GM23338 (cell line): Measurements from ENCODE around the gene GUCD1. TPM values are rescaled to one million over a fixed set of nuclear protein-coding genes. Genes with fewer than 3 reads are reported as not detected.

Source experiments
- ATAC-seq: fragments of 200-7000 bp; cut with Tn5 transposase; 3 replicates; pipeline ENCODE4 v1.9.1; 2020
- DNase-seq: peaks from one replicate; pipeline ENCODE4 v3.0.0-alpha.2; 2015; ENCODE audit warnings: low spot score
- H2AFZ ChIP-seq: fragments of 200-600 bp; sonication (generic); 2 replicates; pipeline ENCODE4 v1.8.0; 2016; ENCODE audit warnings: antibody characterized with exemption, mild to moderate bottlenecking, moderate library complexity
- H3F3A ChIP-seq: fragments of 200-600 bp; sonication (generic); replicated peaks from 2 replicates; pipeline ENCODE4 v1.8.0; 2017; ENCODE audit warnings: antibody characterized with exemption, mixed run types, low read depth
- H3K27ac ChIP-seq: fragments of 200-600 bp; sonication (generic); 2 replicates; pipeline ENCODE4 v1.6.1; 2016; ENCODE audit warnings: low read depth
- H3K27me3 ChIP-seq: fragments of 200-600 bp; sonication (generic); 2 replicates; pipeline ENCODE4 v1.8.0; 2016; ENCODE audit warnings: mild to moderate bottlenecking, mixed run types, moderate library complexity; ENCODE audit not compliant: insufficient read depth
- H3K36me3 ChIP-seq: fragments of 200-600 bp; sonication (generic); 2 replicates; pipeline ENCODE4 v1.8.0; 2016; ENCODE audit warnings: mild to moderate bottlenecking; ENCODE audit not compliant: insufficient read depth
- H3K4me1 ChIP-seq: fragments of 200-600 bp; sonication (generic); 2 replicates; pipeline ENCODE4 v1.8.0; 2016; ENCODE audit warnings: mild to moderate bottlenecking, moderate library complexity; ENCODE audit not compliant: insufficient read depth
- H3K4me2 ChIP-seq: fragments of 200-600 bp; sonication (generic); 2 replicates; pipeline ENCODE4 v1.7.1; 2017; ENCODE audit warnings: mixed run types
- H3K4me3 ChIP-seq: fragments of 200-600 bp; sonication (generic); 2 replicates; pipeline ENCODE4 v1.6.1; 2016; ENCODE audit warnings: mixed run types
- H3K79me2 ChIP-seq: fragments of 200-600 bp; sonication (generic); replicated peaks from 2 replicates; pipeline ENCODE4 v1.8.0; 2017; ENCODE audit warnings: mild to moderate bottlenecking; ENCODE audit not compliant: insufficient read depth
- H3K9me2 ChIP-seq: fragments of 200-600 bp; sonication (generic); 2 replicates; pipeline ENCODE4 v1.8.0; 2017; ENCODE audit not compliant: insufficient read depth
- H4K20me1 ChIP-seq: fragments of 200-600 bp; sonication (generic); replicated peaks from 2 replicates; pipeline ENCODE4 v1.8.0; 2017; ENCODE audit warnings: mild to moderate bottlenecking; ENCODE audit not compliant: insufficient read depth
- H3K27ac Mint-ChIP-seq: 2 replicates; pipeline ENCODE4 v1.8.0; 2020; ENCODE audit warnings: inconsistent platforms, mild to moderate bottlenecking, moderate library complexity, mixed read lengths
- H3K27me3 Mint-ChIP-seq: 3 replicates; pipeline ENCODE4 v1.8.0; 2022; ENCODE audit warnings: low read depth, mild to moderate bottlenecking, moderate library complexity, mixed read lengths, inconsistent platforms; ENCODE audit not compliant: insufficient read depth, poor library complexity
- H3K36me3 Mint-ChIP-seq: 3 replicates; pipeline ENCODE4 v1.8.0; 2021; ENCODE audit warnings: low read depth, mild to moderate bottlenecking, inconsistent platforms, moderate library complexity, mixed read lengths
- H3K4me1 Mint-ChIP-seq: 3 replicates; pipeline ENCODE4 v1.8.0; 2020; ENCODE audit warnings: mild to moderate bottlenecking, inconsistent platforms, mixed read lengths
- H3K4me3 Mint-ChIP-seq: 3 replicates; pipeline ENCODE4 v1.8.0; 2021; ENCODE audit warnings: moderate library complexity, mild to moderate bottlenecking, inconsistent platforms, mixed read lengths
- H3K9me3 Mint-ChIP-seq: 3 replicates; pipeline ENCODE4 v1.8.0; 2020; ENCODE audit warnings: moderate library complexity, mild to moderate bottlenecking, inconsistent platforms, mixed read lengths
- CREB1 ChIP-seq: fragments of 250-450 bp; sonication (Bioruptor Pico); IDR thresholded peaks from 2 replicates; pipeline ENCODE4 v1.5.0; 2020; ENCODE audit warnings: low read depth, mild to moderate bottlenecking, moderate library complexity
- EZH2 ChIP-seq: fragments of 200-600 bp; sonication (generic); IDR thresholded peaks from one replicate; pipeline ENCODE4 v1.8.0; 2017; ENCODE audit warnings: antibody characterized with exemption, mild to moderate bottlenecking, low read depth; ENCODE audit not compliant: unreplicated experiment
- EZH2phosphoT487 ChIP-seq: fragments of 200-600 bp; sonication (generic); IDR thresholded peaks from one replicate; pipeline ENCODE4 v1.8.1; 2018; ENCODE audit warnings: antibody characterized with exemption; ENCODE audit not compliant: unreplicated experiment
- JUNB ChIP-seq: IDR thresholded peaks from one replicate; pipeline ENCODE4 v1.6.1; 2016; ENCODE audit warnings: antibody characterized with exemption; ENCODE audit not compliant: unreplicated experiment
- NANOG ChIP-seq: IDR thresholded peaks from 2 replicates; pipeline ENCODE4 v1.6.1; 2016; ENCODE audit warnings: antibody characterized with exemption, borderline replicate concordance
- POLR2AphosphoS5 ChIP-seq: IDR thresholded peaks from 2 replicates; pipeline ENCODE4 v1.6.1; 2016; ENCODE audit warnings: antibody characterized with exemption, low read depth
- STAT1 ChIP-seq: IDR thresholded peaks from one replicate; pipeline ENCODE4 v1.6.1; 2016; ENCODE audit warnings: antibody characterized with exemption; ENCODE audit not compliant: unreplicated experiment
- ZNF114 ChIP-seq: fragments of 250-450 bp; sonication (Bioruptor Pico); IDR thresholded peaks from 2 replicates; pipeline ENCODE4 v1.5.0; 2020; ENCODE audit warnings: mild to moderate bottlenecking, moderate library complexity
- ZNF331 ChIP-seq: fragments of 250-450 bp; sonication (Bioruptor Pico); IDR thresholded peaks from 2 replicates; pipeline ENCODE4 v1.5.0; 2020; ENCODE audit warnings: low read depth, mild to moderate bottlenecking, moderate library complexity
- ZNF462 ChIP-seq: fragments of 250-450 bp; sonication (Bioruptor Pico); IDR thresholded peaks from 2 replicates; pipeline ENCODE4 v1.5.0; 2020; ENCODE audit warnings: mild to moderate bottlenecking, moderate library complexity
- polyA plus RNA-seq: library from polyadenylated mRNA; unstranded; fragments of >200 nt; fragmentation: Nextera tagmentation; extraction: Ambion mirVana; gene quantifications from 2 replicates; pipeline ENCODE4 v1.2.1, GENCODE V29; 2016
- total RNA-seq: library from RNA; depleted of rRNA; stranded (reverse); fragments of >200 nt; shearing (Covaris generic); gene quantifications from 2 replicates; pipeline ENCODE4 v1.2.3, GENCODE V29; 2014
- TF ChIP-seq, protein P1 (sequence below): IDR thresholded peaks from one replicate; pipeline ENCODE4 v1.6.1; 2018; ENCODE audit warnings: antibody characterized with exemption; ENCODE audit not compliant: unreplicated experiment
- TF ChIP-seq, protein P2 (sequence below), 2 experiments: fragments of 200-600 bp in 1 of 2; sonication (generic) in 1 of 2; conservative IDR thresholded peaks; 2 replicates each; pipeline versions ENCODE4 v1.5.1 to v1.6.1; 2016 to 2017; ENCODE audit warnings: antibody characterized with exemption in 2 of 2, low read depth in 2 of 2, mild to moderate bottlenecking in 2 of 2, moderate library complexity in 1 of 2
- TF ChIP-seq, protein P3 (sequence below): IDR thresholded peaks from 2 replicates; pipeline ENCODE4 v1.6.1; 2016; ENCODE audit warnings: antibody characterized with exemption

Gene GUCD1
- total and polyA plus RNA-seq, 2 experiments from 2014 or later: 39.0 to 106 TPM

DNA sequence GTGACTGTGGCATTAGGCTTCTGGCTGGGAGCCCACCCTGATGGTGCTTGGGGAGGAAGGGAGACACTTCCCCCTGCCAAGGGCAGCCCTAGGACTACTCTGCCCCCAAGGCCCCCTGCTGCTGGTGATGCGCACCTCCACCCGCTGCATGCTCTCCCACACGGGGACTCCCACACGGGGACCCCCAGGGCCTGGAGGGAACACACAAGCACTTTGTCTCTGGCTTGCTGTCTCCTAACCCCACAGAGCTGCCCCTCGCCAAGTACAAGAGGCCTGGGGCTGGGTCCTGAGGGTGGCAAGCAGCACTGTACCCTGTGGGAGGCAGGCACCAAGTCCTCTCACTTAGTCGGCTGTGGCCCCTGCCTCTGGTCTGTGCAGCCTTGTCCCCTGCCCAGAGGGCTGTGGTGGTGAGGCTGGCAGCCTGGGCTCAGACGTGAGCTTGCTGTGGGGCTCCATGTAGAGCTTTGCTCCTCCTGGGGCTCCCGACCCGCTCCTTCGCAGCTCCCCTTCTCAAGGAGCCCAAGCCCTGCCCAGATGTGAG is 30.0 kb upstream of the GUCD1 start:
- Mint-ChIP-seq H3K4me1 (no peaks in the 10 kb centered on the region; the same call in 2 of the 3 replicates), H3K9me3 (no peaks in the 10 kb centered on the region)

More for the DNA sequence above, 30.0 kb upstream of the GUCD1 start:
- Histone ChIP-seq H4K20me1 (0 out of 2 replicates have a peak, but pooled peaks cover 4% of the 10 kb centered on the region), H3K9me2 (no peaks in the 10 kb centered on the region), H3K27me3 (no peaks in the 10 kb centered on the region), H3K4me3 (no peak overlapping the region), H3F3A (0 out of 2 replicates have a peak, but pooled peaks cover 5% of the 10 kb centered on the region), H3K79me2 (no peaks in the 10 kb centered on the region), H3K36me3 (no peaks in the 10 kb centered on the region), H2AFZ (no peak overlapping the region), H3K4me1 (no peaks in the 10 kb centered on the region), H3K27ac (no peak overlapping the region), H3K4me2 (no peak overlapping the region)
- Mint-ChIP-seq H3K27me3 (peaks cover 1% of the 10 kb centered on the region), H3K4me3 (no peak overlapping the region), H3K36me3 (no peaks in the 10 kb centered on the region), H3K27ac (0 out of 2 replicates have a peak overlapping the region, but pooled peaks have one; percentile 48)
- ATAC-seq (no peak), DNase-seq (no peak)
- no peak for TF ChIP-seq EZH2phosphoT487
- no peak for TF ChIP-seq NANOG
- TF ChIP-seq STAT1: no peak
- TF ChIP-seq ZNF462 (CRISPR knock-in tag): no peak
- TF ChIP-seq JUNB: no peak
- no peak for TF ChIP-seq ZNF114 (CRISPR knock-in tag)
- TF ChIP-seq, protein P1, sequence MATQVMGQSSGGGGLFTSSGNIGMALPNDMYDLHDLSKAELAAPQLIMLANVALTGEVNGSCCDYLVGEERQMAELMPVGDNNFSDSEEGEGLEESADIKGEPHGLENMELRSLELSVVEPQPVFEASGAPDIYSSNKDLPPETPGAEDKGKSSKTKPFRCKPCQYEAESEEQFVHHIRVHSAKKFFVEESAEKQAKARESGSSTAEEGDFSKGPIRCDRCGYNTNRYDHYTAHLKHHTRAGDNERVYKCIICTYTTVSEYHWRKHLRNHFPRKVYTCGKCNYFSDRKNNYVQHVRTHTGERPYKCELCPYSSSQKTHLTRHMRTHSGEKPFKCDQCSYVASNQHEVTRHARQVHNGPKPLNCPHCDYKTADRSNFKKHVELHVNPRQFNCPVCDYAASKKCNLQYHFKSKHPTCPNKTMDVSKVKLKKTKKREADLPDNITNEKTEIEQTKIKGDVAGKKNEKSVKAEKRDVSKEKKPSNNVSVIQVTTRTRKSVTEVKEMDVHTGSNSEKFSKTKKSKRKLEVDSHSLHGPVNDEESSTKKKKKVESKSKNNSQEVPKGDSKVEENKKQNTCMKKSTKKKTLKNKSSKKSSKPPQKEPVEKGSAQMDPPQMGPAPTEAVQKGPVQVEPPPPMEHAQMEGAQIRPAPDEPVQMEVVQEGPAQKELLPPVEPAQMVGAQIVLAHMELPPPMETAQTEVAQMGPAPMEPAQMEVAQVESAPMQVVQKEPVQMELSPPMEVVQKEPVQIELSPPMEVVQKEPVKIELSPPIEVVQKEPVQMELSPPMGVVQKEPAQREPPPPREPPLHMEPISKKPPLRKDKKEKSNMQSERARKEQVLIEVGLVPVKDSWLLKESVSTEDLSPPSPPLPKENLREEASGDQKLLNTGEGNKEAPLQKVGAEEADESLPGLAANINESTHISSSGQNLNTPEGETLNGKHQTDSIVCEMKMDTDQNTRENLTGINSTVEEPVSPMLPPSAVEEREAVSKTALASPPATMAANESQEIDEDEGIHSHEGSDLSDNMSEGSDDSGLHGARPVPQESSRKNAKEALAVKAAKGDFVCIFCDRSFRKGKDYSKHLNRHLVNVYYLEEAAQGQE: no peak
- no peak for TF ChIP-seq ZNF331 (CRISPR knock-in tag)
- TF ChIP-seq, protein P2, sequence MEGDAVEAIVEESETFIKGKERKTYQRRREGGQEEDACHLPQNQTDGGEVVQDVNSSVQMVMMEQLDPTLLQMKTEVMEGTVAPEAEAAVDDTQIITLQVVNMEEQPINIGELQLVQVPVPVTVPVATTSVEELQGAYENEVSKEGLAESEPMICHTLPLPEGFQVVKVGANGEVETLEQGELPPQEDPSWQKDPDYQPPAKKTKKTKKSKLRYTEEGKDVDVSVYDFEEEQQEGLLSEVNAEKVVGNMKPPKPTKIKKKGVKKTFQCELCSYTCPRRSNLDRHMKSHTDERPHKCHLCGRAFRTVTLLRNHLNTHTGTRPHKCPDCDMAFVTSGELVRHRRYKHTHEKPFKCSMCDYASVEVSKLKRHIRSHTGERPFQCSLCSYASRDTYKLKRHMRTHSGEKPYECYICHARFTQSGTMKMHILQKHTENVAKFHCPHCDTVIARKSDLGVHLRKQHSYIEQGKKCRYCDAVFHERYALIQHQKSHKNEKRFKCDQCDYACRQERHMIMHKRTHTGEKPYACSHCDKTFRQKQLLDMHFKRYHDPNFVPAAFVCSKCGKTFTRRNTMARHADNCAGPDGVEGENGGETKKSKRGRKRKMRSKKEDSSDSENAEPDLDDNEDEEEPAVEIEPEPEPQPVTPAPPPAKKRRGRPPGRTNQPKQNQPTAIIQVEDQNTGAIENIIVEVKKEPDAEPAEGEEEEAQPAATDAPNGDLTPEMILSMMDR (conservative IDR thresholded peaks at IDR 0.05; ENCODE audit: low read depth in 2 of 2): no peak
- TF ChIP-seq POLR2AphosphoS5: no peak
- TF ChIP-seq CREB1 (CRISPR knock-in tag): no peak
- TF ChIP-seq, protein P3, sequence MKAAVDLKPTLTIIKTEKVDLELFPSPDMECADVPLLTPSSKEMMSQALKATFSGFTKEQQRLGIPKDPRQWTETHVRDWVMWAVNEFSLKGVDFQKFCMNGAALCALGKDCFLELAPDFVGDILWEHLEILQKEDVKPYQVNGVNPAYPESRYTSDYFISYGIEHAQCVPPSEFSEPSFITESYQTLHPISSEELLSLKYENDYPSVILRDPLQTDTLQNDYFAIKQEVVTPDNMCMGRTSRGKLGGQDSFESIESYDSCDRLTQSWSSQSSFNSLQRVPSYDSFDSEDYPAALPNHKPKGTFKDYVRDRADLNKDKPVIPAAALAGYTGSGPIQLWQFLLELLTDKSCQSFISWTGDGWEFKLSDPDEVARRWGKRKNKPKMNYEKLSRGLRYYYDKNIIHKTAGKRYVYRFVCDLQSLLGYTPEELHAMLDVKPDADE: no peak
- TF ChIP-seq EZH2: no peak
